COR-L47 (cell line): ENCODE data around the gene FANCD2.
A peak's percentile ranks its signal among the peaks of the same experiment; 100 is the strongest.
"Not testable (repeated sequence)": the region's sequence is repeated elsewhere in the genome, so short reads cannot be mapped to it uniquely, and the experiment has no call there.

Experiments used
- DNase-seq: peaks from one replicate; lab custom pipeline; 2025; lab: John Stamatoyannopoulos, UW

FANCD2 gene

DNA sequence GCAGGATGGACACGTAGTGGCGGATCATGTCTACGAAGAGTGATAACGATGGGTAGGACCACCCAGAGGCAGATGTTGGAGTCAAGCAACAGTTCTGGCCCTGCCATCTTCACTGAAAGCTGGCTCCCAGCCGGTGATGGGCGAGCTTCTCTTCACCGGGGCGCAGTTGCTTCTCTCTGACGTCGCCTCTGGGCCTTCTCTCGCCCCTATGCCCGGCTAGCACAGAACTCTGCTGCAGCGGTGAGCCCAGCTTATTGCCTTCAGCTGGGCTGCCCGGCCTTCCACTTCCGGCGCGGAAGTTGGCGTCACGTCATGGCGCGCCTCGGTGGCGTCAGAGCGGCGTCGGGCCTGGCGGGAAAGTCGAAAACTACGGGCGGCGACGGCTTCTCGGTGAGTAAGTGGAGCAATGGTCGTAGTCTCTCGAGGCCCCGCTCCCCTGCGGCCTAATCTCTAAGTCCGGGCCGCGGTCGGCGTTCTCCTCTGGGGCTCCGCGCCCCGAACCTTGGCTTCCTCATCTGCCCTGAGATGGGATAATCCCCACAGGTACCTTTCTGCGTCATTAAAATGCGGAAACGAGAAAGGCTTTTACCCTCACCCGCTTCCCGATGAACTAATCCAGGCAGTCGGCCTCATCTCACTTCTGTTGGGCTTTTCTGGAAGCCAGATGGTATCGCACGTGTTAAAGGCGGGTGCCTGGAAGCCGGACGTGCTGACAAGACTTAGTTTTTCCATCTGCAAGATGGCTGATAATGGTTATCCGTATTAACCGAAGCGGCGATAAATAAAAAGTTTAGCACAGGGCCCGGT is at the start of gene FANCD2:
Gene FANCD2, plus strand, starts transcription at position 354 of the 807 bp plus-strand sequence. CDS start 2,221 bp downstream, outside the sequence.
- DNase-seq, result peak; percentile 12

- DNase-seq, result no peak
Observed at GRCh38 chr3:9976721-9977709, 49.2 kb upstream of the FANCD2 start.

DNA sequence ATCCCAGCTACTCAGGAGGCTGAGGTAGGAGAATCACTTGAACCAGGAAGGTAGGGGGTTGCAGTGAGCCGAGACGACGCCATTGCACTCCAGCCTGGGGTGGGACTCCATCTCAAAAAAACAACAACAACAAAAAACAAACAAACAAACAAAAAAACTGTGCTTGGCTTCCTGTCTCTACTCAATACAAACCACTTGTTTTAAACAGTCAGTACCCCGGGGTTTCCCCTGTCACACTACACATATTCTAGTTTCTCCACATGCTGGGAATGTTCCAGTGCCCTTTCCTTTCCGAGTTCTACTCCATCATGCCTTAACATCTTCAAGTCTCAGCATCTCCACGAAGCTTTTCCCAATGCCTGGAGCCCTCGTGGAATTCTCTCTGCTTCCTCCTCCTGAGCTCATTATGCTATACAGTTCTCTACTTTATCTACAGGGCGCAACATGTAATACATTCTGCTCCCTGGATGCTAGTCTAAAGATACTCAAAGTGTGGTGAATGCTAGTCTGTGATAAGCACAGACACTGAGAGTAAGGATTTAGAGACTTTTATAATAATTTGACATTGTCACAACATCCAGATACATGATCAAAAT is 47.4 kb upstream of the FANCD2 start:
- no peak for DNase-seq

DNA sequence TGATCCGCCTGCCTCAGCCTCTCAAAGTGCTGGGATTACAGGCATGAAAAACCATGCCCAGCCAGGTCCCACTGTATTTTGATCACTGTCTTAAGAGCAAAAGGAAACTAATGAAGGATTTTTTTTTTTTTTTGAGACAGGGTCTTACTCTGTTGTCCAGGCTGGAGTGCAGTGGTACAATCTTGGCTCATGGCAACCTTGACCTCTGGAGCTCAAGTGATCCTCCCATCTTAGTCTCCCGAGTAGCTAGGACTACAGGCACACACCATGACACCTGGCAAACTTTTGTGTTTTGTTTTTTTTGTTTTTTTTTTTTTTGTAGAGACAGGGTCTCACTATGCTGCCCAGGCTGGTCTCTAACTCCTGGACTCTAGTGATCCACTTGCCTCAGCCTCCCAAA is 46.0 kb upstream of the FANCD2 start:
- no peak for DNase-seq

DNA sequence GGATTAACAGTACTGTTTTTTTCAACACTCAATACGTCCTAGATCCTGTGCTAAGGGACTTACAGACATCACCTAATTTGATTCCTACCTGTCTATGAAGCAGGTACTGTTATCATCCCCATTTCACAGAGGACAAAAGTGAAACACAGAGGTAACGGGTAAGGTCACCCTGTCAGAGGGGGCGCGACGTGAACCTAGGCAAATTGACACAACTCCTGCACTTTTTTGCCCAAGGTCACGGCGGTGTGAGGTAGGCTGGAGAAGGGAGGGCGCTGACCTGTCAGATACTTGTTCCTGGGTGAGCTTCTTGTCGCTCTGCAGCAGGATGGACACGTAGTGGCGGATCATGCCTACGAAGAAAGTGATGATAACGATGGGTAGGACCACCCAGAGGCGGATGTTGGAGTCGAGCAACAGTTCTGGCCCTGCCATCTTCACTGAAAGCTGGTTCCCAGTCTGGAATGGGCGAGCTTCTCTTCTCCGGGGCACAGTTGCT is 40.0 kb upstream of the FANCD2 start:
- no peak for DNase-seq

- DNase-seq, result no peak
Observed at GRCh38 chr3:9994086-9994844, 32.0 kb upstream of the FANCD2 start.

DNA sequence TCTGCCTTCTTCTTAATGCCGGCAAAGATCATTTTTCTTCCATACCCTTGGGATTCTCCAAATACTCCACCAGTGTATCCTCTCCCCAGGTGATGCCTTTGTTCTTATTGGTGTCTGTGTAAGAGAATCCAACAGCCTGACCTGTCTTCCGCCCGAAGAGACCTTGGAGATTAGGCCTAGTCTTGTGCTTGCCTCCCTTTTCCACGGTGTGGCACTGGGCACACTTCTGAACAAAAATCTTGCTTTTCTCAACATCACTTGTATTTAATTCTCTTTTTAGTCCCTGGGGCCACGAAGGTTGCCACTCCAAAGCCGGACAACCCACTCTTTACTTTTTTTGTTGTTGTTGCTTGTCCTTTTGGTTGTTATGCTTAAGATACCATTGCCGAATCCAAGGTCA is 25.6 kb upstream of the FANCD2 start:
- DNase-seq, result no peak

GRCh38 chr3:10002951-10003350 is 23.3 kb upstream of the FANCD2 start:
- DNase-seq, result no peak

- DNase-seq, result no peak
Observed at GRCh38 chr3:10004506-10004905, 21.7 kb upstream of the FANCD2 start.

- no peak for DNase-seq
Observed at GRCh38 chr3:10004960-10005564, 21.2 kb upstream of the FANCD2 start.

DNA sequence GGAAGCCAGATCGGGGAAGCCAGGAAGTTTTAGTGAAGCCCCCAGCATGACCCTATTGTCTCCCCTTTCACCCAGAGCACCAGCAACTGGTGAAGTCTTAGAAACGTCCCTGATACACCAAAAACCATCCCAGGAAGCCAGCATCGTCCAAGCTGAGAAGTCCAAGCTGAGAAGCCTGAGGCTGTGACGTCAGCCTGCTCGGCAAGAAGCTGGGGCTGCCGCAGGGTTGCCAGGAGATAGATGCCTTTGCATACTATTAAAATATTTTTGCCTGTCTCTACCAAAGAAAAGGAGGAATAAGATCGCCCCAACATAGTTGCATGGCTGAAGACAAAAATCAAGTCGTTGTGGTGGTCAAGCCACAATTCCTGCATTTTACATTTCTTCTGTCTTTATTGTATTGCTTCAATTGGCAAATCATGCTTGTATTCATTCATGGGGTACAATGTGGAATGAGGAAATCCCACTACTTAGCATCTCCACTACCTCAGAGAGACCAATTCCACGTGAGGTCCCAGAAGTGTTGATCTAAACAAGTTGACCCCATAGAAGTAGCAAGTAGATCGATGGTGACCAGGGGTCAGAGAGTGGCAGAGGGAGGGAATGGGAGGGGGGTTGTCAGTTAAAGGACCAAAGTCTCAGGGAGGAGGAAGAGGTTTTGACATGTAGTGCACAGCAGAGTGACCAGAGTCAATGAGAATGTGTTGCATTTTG is 20.0 kb upstream of the FANCD2 start:
- no peak for DNase-seq

DNA sequence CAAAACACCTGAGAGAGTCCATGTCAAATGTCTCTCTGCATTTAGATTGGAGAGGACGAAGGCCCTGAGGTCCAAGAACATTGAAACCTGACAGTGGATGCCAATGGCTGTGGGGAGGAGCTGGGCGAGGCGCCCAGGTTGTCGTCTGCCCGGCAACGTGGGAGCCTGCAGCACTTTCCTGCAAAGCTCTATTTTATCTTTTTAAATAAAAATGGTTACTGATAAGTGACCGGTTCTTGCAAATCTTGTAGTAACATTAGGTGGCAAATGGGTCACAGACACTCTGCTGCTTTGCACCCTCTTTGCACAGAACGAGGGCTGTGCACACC is 19.5 kb upstream of the FANCD2 start:
- no peak for DNase-seq

DNA sequence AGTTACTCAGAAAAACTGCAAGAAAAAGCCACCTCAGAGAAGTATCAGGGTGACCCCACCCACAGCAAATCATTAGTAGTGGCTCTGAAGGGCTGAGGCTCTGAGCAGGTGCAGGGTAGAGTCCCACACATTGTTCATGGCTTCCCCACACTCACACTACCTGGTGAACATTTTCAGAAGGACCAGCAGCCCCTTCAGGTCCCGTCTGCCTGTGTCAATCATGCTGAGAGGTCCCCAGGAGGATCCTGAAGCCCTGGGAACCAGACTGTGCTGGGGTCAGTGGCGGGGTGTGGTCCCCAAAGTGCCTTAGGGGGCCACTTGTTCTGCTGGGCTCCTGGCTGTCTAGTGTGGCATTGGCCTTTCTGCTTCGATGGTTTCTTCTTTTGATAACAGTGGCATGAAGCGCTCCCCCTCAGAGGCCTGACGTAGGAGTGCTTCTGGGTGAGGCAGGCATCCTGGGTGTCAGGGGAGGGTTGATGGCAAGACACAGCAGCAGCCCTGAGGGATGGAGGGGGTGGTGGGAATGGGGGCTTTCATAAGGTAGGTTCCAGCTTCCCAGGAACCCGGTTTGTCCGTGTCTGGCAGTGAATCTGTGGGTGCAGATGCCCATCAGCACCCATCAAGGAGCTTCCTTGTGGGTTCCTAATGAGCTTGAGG is 19.0 kb upstream of the FANCD2 start:
- no peak for DNase-seq

- not testable (repeated sequence) for DNase-seq
Observed at GRCh38 chr3:10008216-10008587, 18.0 kb upstream of the FANCD2 start.

- peak; percentile 1 for DNase-seq
Observed at GRCh38 chr3:10008588-10009344, 17.5 kb upstream of the FANCD2 start.

DNA sequence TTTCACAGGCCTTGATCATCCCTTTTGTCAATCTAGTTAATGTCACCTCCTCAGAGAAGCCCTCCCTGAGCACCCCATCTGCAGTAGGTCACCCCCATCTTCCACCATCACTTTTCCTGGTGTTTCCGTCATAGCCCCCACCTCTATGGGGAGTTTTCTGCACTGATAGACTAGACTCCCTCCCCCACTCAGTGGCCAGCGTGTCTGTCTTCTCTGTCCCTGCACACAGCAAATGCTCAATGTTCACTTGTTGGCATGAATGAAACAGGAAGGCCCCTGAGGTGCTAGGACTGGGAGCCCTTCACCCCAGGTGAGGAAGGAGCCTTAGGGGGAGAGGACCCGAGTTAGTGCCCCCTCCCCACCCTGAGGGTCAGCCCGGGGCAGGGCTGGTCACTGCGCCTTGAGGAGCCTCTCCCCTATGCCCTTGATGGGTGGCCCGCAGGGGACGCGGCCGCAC is 15.8 kb upstream of the FANCD2 start:
- no peak for DNase-seq

DNA sequence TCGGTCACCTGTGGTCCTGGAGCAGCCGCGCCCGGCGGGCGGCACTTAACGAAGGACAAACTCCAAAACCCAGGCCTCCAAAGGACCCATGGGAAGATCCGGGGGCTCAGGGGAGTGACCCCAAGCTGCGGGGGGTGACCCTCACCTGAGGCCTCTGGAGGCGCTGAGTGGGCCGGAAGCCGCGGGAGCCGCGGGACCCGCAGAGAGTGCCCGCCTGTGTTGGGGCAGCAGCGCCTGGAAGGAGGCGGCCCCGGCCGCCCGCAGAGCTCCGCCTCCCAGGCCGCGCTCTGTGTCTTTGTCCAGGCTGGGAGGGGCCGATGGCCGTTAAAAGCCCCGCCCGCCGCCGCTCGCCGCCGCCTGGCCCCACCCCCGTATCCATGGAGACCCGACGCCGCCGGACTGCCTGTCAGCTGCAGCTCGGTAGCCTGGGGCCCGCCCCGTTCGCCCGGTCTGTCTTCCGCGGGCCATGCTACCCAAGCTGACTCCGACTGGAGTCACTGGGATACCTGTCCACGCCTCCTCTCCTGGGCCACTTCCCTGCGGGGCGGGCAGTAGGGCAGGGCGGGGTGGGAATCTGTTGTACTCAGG is 15.3 kb upstream of the FANCD2 start:
- DNase-seq, result peak; percentile 71

DNA sequence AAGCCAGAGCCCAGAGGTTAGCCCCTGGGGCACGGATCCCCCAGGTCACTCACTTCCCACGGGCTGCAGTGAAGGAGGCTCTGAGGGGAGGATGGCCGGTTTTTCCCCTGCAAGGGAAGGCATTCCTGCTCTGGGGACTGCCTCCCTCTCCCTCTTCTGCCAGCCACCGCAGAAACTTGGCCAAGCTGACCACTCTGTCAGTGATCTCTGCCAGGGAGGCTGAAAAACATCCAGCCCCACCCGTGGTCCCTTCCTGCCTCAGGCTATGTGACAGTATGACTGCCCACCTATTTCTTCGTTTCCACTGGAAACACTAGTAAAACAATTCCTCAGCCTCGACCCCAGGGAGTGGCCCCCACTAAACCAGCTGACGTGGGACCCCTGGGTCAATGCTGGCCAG is 14.6 kb upstream of the FANCD2 start:
- no peak for DNase-seq

- no peak for DNase-seq
Observed at GRCh38 chr3:10012106-10012505, 14.1 kb upstream of the FANCD2 start.
